ENCODE measurements around the gene DMAC2L.
"Not testable (repeated sequence)": the region's sequence is repeated elsewhere in the genome, so short reads cannot be mapped to it uniquely, and the experiment has no call there.

The DMAC2L gene

GRCh38 chr14:50356283-50356682, 44.2 kb downstream of the DMAC2L start:
- not testable (repeated sequence) for DNase-seq (ENCODE audit: low spot score)

- no peak for DNase-seq (ENCODE audit: low spot score)
Observed at GRCh38 chr14:50357124-50357523, 45.0 kb downstream of the DMAC2L start.

GRCh38 chr14:50357753-50358395, 45.8 kb downstream of the DMAC2L start:
- DNase-seq (ENCODE audit: low spot score): no peak

DNA sequence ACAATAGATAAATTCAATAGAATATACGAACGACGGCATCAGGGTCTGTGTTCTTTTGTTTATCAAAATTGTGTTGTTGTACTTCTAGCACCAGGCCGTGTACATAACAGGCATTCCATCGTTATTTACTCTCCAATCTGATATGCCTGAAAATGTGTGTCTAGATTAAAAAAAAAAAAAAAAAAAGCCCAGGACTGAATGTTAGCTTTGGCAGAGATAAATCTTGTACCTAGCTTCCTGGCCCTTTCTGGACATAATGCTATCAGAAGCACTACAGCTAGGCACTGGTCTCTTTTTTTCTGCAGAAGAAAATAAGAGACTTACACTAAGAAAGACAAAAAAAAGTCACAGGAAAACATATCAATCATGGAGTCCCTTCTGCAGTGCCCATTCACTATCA, 47.5 kb downstream of the DMAC2L start:
- no peak for DNase-seq (ENCODE audit: low spot score)

GRCh38 chr14:50360093-50360492, 48.0 kb downstream of the DMAC2L start:
- DNase-seq (ENCODE audit: low spot score): no peak

- no peak for DNase-seq (ENCODE audit: low spot score)
Observed at GRCh38 chr14:50360851-50361250, 48.7 kb downstream of the DMAC2L start.

GRCh38 chr14:50361473-50362403, 49.6 kb downstream of the DMAC2L start:
- DNase-seq (ENCODE audit: low spot score): not testable (repeated sequence)

DNA sequence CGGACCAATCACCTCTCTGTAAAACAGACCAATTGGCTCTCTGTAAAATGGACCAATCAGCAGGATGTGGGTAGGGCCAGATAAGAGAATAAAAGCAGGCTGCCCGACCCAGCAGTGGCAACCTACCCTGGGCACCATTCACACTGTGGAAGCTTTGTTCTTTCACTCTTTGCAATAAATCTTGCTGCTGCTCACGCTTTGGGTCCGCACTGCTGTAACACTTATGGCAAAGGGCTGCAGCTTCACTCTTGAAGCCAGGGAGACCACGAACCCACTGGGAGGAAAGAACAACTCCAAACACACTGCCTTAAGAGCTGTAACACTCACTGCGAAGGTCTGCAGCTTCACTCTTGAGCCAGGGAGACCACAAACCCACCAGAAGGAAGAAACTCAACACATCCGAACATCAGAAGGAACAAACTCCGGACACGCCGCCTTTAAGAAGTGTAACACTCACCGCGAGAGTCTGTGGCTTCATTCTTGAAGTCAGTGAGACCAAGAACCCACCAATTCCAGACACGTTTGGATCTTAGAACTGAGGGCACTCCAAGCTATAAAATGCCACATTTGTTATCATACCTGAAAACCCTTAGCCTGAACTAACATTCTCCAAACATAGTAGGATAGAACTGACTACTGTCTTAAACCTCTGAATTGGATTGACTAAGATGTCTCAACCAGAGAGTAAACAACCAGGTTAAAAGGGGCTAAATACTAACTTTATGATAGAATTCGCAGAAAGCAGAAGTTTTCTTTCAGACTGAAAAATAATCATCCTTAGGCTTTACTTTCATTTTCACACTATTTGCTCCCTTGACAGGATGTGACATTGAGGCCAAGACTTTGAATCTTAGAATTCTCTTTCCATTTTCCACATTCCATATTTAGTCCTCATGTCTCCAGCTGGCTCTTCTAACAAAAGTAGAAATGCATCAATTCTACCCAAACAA, 50.9 kb downstream of the DMAC2L start:
- DNase-seq (ENCODE audit: low spot score): peak; percentile 29

GRCh38 chr14:50363714-50364111, 51.6 kb downstream of the DMAC2L start:
- DNase-seq (ENCODE audit: low spot score): peak; percentile 73

- no peak for DNase-seq (ENCODE audit: low spot score)
Observed at GRCh38 chr14:50364792-50365191, 52.7 kb downstream of the DMAC2L start.

- DNase-seq (ENCODE audit: low spot score): not testable (repeated sequence)
Observed at GRCh38 chr14:50365572-50365971, 53.4 kb downstream of the DMAC2L start.

DNA sequence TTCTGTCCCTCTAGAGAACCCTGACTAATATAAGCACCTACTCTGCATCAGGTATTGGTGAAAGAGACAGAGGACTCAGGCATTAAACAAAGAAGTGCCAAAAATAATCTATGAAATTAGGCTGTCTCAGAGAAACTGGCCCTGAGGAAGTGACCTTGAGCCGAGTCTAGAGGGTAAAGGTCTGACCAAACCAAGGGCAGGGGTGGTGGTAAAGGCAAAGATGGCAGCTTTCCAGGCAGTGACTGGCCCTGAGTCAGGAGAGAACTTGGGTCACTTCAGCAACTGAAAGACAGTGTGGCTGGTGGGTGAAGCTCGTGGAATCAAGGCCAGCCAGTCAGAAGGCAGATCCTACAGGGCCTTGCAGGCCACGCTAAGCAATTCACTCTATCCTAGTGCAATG, 54.0 kb downstream of the DMAC2L start:
- no peak for DNase-seq (ENCODE audit: low spot score)

DNA sequence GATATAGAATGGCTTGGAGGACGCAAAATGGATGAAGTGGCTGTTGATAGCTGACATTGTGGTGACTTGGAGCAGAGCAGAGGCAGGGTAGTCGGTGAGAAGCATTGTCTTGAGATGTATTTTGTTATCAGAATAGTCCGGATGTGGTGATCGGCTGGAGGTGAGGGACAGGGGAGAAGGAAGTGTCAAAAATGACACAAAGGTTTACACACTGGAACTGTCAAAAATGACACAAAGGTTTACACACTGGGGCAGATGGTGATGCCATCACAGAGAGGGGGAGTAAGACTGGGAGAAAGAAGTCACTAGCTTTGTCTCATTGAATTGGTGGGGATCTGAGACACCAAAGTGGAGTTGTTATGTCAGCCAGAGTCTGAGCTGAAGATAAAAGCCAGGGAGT, 54.5 kb downstream of the DMAC2L start:
- no peak for DNase-seq (ENCODE audit: low spot score)

DNA sequence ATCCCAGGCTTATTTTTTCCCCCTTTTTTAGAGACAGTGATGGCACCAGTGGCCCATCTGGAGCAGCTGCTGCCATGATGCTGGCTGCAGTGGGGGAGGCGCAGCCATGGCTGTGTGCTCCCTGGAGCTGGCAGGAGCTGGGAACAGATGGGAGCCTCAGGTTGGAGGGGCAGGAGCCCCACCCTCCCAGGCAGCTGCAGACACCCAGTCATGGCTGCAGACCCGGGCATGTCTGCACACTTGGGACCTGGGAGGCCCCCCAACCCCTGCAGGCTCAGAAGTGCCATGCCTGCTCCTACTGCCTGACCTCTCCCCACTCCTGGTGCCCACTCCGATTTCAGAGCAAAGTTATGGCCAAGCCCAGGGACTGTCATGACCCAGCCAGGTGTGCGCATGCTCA, 59.4 kb downstream of the DMAC2L start:
- no peak for DNase-seq (ENCODE audit: low spot score)

- DNase-seq (ENCODE audit: low spot score): no peak
Observed at GRCh38 chr14:50373959-50374358, 61.8 kb downstream of the DMAC2L start.

- DNase-seq (ENCODE audit: low spot score): no peak
Observed at GRCh38 chr14:50375760-50376159, 63.6 kb downstream of the DMAC2L start.

Measured in GM03348 (cell line).